Measurements from ENCODE around the gene DDHD1.

- TF ChIP-seq EZH2 (IDR thresholded peaks at IDR 0.05; ENCODE audit: low read length): no peak
- no peak for TF ChIP-seq CTCF (optimal IDR thresholded peaks at IDR 0.05 in 1 of 3, IDR thresholded peaks at IDR 0.05 in 1 of 3, conservative IDR thresholded peaks at IDR 0.05 in 1 of 3; ENCODE audit: extremely low read depth in 1 of 3, insufficient read depth in 2 of 3, low read length in 3 of 3)
Measured at GRCh38 chr14:53035336-53036210, 117.5 kb downstream of the DDHD1 start.
